HepG2 (cell line): ENCODE measurements around the gene UBE3D. TPM values are rescaled to one million over a fixed set of nuclear protein-coding genes. Genes with fewer than 3 reads are reported as not detected.
A peak's percentile ranks its signal among the peaks of the same experiment; 100 is the strongest.

Experiments
- ETV6 ChIP-seq: sonication (generic); formaldehyde crosslinking; conservative IDR thresholded peaks from 2 replicates; pipeline ENCODE4 v1.4.0; 2020; ENCODE audit warnings: missing genetic modification reagents
- EZH2 ChIP-seq: conservative IDR thresholded peaks from 2 replicates; pipeline ENCODE4 v1.6.1; 2012; ENCODE audit warnings: mild to moderate bottlenecking, low read depth, low read length, moderate library complexity
- FOXC1 ChIP-seq: sonication (generic); formaldehyde crosslinking; IDR thresholded peaks from 2 replicates; pipeline ENCODE4 v1.8.0; 2022; ENCODE audit warnings: mild to moderate bottlenecking, missing genetic modification reagents, borderline replicate concordance
- ISL2 ChIP-seq: sonication (generic); formaldehyde crosslinking; IDR thresholded peaks from 2 replicates; pipeline ENCODE4 v1.5.0; 2020; ENCODE audit warnings: missing genetic modification reagents
- PPARG ChIP-seq: conservative IDR thresholded peaks from 2 replicates; pipeline ENCODE4 v1.6.1; 2016; ENCODE audit warnings: missing biosample characterization, missing genetic modification reagents
- RARG ChIP-seq: sonication (generic); formaldehyde crosslinking; IDR thresholded peaks from 2 replicates; pipeline ENCODE4 v1.4.0; 2020; ENCODE audit warnings: low read depth, mild to moderate bottlenecking, missing genetic modification reagents
- SNRNP70 ChIP-seq: fragments of 200-400 bp; formaldehyde crosslinking; IDR thresholded peaks from 2 replicates; pipeline ENCODE4 v1.6.1; 2017; ENCODE audit warnings: mild to moderate bottlenecking, low read depth, low read length, moderate library complexity
- TAF1 ChIP-seq: sonication (generic); formaldehyde crosslinking; IDR thresholded peaks from 2 replicates; pipeline ENCODE4 v1.4.0; 2020; ENCODE audit warnings: missing genetic modification reagents
- ZFAT ChIP-seq: sonication (generic); formaldehyde crosslinking; conservative IDR thresholded peaks from 2 replicates; pipeline ENCODE4 v1.8.1; 2023; ENCODE audit warnings: missing genetic modification reagents, inconsistent platforms
- ZNF124 ChIP-seq: sonication (generic); formaldehyde crosslinking; IDR thresholded peaks from 2 replicates; pipeline ENCODE4 v1.4.0; 2020; ENCODE audit warnings: missing genetic modification reagents
- ZNF138 ChIP-seq: sonication (generic); formaldehyde crosslinking; IDR thresholded peaks from 2 replicates; pipeline ENCODE4 v1.5.0; 2020; ENCODE audit warnings: mild to moderate bottlenecking, low read depth, missing genetic modification reagents
- ZNF496 ChIP-seq: sonication (generic); formaldehyde crosslinking; IDR thresholded peaks from 2 replicates; pipeline ENCODE4 v1.8.1; 2023; ENCODE audit warnings: mild to moderate bottlenecking, moderate library complexity, missing genetic modification reagents; ENCODE audit not compliant: insufficient replicate concordance
- polyA plus RNA-seq, 8 experiments: library from polyadenylated mRNA; depleted of rRNA in 3 of 8; stranded (reverse) in 7 of 8; unstranded in 1 of 8; fragments of >200 nt; fragmentation: Illumina TruSeq in 4 of 8; extraction: Trizol in 4 of 8; gene quantifications; 2 replicates each; pipeline versions ENCODE4 v1.2.1 to v1.2.3, GENCODE V29; 2011 to 2016; ENCODE audit warnings: low read depth in 4 of 8, missing spikeins in 1 of 8, mixed read lengths in 1 of 8; ENCODE audit not compliant: insufficient read depth in 1 of 8
- total RNA-seq, 5 experiments: library from RNA; depleted of rRNA; stranded (reverse); fragments of >200 nt; fragmentation: Illumina TruSeq; extraction: Trizol; gene quantifications; 2 replicates each; pipeline ENCODE4 v1.2.3, GENCODE V29; 2016; ENCODE audit warnings: low read depth in 1 of 5
- TF ChIP-seq, protein P1 (sequence below): sonication (generic); formaldehyde crosslinking; IDR thresholded peaks from 2 replicates; pipeline ENCODE4 v1.4.0; 2020; ENCODE audit warnings: missing genetic modification reagents, borderline replicate concordance
- TF ChIP-seq, protein P2 (sequence below): IDR thresholded peaks from 2 replicates; pipeline ENCODE4 v1.6.1; 2016; ENCODE audit warnings: missing compliant biosample characterization, missing genetic modification reagents, borderline replicate concordance
- TF ChIP-seq, protein P3 (sequence below): sonication (generic); formaldehyde crosslinking; IDR thresholded peaks from 2 replicates; pipeline ENCODE4 v1.4.0; 2020; ENCODE audit warnings: missing genetic modification reagents, mild to moderate bottlenecking, borderline replicate concordance
- TF ChIP-seq, protein P4 (sequence below): IDR thresholded peaks from 2 replicates; pipeline ENCODE4 v1.6.1; 2016; ENCODE audit warnings: low read depth, missing genetic modification reagents, missing compliant biosample characterization

The UBE3D gene
- total and polyA plus RNA-seq, 2 of the 13 experiments (the other 11 are each of a cell fraction or from before 2014, with no cell fraction given), result 5.1 to 11.4 TPM

DNA sequence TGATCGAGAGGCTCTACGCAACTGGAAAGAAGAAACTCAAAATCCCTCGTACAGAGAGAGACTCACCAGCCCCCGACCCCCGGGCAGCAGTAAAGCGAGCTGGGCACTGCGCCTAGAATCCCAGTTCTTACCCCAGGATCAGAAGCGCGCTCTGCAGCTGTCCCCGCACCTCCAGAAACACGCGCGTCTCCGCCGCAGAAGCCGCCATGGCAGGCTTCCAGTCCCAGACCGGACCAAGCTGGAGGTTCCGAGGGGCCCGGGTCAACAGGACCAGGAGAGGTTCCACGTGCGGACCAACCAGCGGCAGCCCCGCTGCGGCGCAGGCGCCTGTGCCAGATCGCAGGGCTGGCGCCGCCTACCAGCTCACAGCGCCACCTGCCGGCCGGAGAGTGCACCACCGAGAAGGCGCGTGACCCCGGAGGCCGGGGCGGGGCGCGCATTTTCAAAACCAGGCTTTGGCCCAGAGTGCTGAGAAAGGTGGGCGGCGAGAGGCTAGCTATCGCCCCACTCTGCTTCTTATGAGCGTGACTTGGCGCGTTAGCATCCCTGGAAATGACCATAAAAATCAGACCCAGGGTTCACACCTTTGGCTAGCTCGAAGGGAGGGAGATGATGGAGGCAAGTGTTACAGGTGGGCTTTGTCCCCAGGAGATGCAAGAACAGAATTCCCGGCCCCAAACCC, at the start of gene UBE3D (continued):
- TF ChIP-seq, protein P1, sequence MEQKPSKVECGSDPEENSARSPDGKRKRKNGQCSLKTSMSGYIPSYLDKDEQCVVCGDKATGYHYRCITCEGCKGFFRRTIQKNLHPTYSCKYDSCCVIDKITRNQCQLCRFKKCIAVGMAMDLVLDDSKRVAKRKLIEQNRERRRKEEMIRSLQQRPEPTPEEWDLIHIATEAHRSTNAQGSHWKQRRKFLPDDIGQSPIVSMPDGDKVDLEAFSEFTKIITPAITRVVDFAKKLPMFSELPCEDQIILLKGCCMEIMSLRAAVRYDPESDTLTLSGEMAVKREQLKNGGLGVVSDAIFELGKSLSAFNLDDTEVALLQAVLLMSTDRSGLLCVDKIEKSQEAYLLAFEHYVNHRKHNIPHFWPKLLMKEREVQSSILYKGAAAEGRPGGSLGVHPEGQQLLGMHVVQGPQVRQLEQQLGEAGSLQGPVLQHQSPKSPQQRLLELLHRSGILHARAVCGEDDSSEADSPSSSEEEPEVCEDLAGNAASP (CRISPR knock-in tag), result peak; percentile 63
- TF ChIP-seq FOXC1 (CRISPR knock-in tag) (peak; percentile 69; the same call in 1 of the 2 replicates), ZNF138 (CRISPR knock-in tag) (no peak), RARG (CRISPR knock-in tag) (peak; percentile 86; the same call in 1 of the 2 replicates), PPARG (CRISPR knock-in tag) (peak; percentile 47), ZNF496 (CRISPR knock-in tag) (no peak), ETV6 (CRISPR knock-in tag) (peak; percentile 85; the same call in 1 of the 2 replicates), TAF1 (CRISPR knock-in tag) (peak; percentile 81), ZNF124 (CRISPR knock-in tag) (0 out of 2 replicates have a peak, but pooled peaks have one; percentile 55), ISL2 (CRISPR knock-in tag) (peak; percentile 69), ZFAT (CRISPR knock-in tag) (no peak), EZH2 (no peak), SNRNP70 (no peak)
- TF ChIP-seq, protein P2, sequence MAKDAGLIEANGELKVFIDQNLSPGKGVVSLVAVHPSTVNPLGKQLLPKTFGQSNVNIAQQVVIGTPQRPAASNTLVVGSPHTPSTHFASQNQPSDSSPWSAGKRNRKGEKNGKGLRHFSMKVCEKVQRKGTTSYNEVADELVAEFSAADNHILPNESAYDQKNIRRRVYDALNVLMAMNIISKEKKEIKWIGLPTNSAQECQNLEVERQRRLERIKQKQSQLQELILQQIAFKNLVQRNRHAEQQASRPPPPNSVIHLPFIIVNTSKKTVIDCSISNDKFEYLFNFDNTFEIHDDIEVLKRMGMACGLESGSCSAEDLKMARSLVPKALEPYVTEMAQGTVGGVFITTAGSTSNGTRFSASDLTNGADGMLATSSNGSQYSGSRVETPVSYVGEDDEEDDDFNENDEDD (CRISPR knock-in tag), result peak; percentile 96
- TF ChIP-seq, protein P3, sequence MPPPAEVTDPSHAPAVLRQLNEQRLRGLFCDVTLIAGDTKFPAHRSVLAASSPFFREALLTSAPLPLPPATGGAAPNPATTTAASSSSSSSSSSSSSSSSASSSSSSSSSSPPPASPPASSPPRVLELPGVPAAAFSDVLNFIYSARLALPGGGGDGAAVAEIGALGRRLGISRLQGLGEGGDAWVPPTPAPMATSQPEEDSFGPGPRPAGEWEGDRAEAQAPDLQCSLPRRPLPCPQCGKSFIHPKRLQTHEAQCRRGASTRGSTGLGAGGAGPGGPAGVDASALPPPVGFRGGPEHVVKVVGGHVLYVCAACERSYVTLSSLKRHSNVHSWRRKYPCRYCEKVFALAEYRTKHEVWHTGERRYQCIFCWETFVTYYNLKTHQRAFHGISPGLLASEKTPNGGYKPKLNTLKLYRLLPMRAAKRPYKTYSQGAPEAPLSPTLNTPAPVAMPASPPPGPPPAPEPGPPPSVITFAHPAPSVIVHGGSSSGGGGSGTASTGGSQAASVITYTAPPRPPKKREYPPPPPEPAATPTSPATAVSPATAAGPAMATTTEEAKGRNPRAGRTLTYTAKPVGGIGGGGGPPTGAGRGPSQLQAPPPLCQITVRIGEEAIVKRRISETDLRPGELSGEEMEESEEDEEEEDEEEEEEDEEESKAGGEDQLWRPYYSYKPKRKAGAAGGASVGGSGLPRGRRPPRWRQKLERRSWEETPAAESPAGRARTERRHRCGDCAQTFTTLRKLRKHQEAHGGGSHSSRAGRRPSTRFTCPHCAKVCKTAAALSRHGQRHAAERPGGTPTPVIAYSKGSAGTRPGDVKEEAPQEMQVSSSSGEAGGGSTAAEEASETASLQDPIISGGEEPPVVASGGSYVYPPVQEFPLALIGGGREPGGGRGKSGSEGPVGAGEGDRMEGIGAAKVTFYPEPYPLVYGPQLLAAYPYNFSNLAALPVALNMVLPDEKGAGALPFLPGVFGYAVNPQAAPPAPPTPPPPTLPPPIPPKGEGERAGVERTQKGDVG (CRISPR knock-in tag), result peak; percentile 72; the same call in 1 of the 2 replicates
- TF ChIP-seq, protein P4, sequence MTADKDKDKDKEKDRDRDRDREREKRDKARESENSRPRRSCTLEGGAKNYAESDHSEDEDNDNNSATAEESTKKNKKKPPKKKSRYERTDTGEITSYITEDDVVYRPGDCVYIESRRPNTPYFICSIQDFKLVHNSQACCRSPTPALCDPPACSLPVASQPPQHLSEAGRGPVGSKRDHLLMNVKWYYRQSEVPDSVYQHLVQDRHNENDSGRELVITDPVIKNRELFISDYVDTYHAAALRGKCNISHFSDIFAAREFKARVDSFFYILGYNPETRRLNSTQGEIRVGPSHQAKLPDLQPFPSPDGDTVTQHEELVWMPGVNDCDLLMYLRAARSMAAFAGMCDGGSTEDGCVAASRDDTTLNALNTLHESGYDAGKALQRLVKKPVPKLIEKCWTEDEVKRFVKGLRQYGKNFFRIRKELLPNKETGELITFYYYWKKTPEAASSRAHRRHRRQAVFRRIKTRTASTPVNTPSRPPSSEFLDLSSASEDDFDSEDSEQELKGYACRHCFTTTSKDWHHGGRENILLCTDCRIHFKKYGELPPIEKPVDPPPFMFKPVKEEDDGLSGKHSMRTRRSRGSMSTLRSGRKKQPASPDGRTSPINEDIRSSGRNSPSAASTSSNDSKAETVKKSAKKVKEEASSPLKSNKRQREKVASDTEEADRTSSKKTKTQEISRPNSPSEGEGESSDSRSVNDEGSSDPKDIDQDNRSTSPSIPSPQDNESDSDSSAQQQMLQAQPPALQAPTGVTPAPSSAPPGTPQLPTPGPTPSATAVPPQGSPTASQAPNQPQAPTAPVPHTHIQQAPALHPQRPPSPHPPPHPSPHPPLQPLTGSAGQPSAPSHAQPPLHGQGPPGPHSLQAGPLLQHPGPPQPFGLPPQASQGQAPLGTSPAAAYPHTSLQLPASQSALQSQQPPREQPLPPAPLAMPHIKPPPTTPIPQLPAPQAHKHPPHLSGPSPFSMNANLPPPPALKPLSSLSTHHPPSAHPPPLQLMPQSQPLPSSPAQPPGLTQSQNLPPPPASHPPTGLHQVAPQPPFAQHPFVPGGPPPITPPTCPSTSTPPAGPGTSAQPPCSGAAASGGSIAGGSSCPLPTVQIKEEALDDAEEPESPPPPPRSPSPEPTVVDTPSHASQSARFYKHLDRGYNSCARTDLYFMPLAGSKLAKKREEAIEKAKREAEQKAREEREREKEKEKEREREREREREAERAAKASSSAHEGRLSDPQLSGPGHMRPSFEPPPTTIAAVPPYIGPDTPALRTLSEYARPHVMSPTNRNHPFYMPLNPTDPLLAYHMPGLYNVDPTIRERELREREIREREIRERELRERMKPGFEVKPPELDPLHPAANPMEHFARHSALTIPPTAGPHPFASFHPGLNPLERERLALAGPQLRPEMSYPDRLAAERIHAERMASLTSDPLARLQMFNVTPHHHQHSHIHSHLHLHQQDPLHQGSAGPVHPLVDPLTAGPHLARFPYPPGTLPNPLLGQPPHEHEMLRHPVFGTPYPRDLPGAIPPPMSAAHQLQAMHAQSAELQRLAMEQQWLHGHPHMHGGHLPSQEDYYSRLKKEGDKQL (CRISPR knock-in tag), result no peak
